HepG2 (cell line): Measurements from ENCODE around the gene ZNF524. TPM values are rescaled to one million over a fixed set of nuclear protein-coding genes. Genes with fewer than 3 reads are reported as not detected.
A peak's percentile ranks its signal among the peaks of the same experiment; 100 is the strongest.

Experiments used
- BCL6 ChIP-seq: IDR thresholded peaks from 2 replicates; pipeline ENCODE4 v1.6.1; 2016; ENCODE audit warnings: missing genetic modification reagents, missing compliant biosample characterization
- CREB3 ChIP-seq: sonication (generic); formaldehyde crosslinking; IDR thresholded peaks from 2 replicates; pipeline ENCODE4 v1.5.0; 2020; ENCODE audit warnings: missing genetic modification reagents
- FIP1L1 ChIP-seq: fragments of 200-400 bp; formaldehyde crosslinking; IDR thresholded peaks from 2 replicates; pipeline ENCODE4 v1.6.1; 2018; ENCODE audit warnings: low read depth, mild to moderate bottlenecking, low read length, moderate library complexity, borderline replicate concordance; ENCODE audit not compliant: insufficient read depth
- FOXJ3 ChIP-seq: sonication (generic); formaldehyde crosslinking; IDR thresholded peaks from 2 replicates; pipeline ENCODE4 v1.4.0; 2020; ENCODE audit warnings: missing genetic modification reagents, mild to moderate bottlenecking, borderline replicate concordance
- FOXK2 ChIP-seq: fragments of 450-650 bp; IDR thresholded peaks from 2 replicates; pipeline ENCODE4 v1.6.1; 2016
- GATAD1 ChIP-seq: IDR thresholded peaks from 2 replicates; pipeline ENCODE4 v1.6.1; 2016; ENCODE audit warnings: missing genetic modification reagents, missing compliant biosample characterization
- HHEX ChIP-seq: IDR thresholded peaks from 2 replicates; pipeline ENCODE4 v1.6.1; 2016; ENCODE audit warnings: control low read depth
- HOXA7 ChIP-seq: sonication (generic); formaldehyde crosslinking; IDR thresholded peaks from 2 replicates; pipeline ENCODE4 v1.8.1; 2022; ENCODE audit warnings: mild to moderate bottlenecking, missing genetic modification reagents, moderate library complexity
- MBD4 ChIP-seq: IDR thresholded peaks from 2 replicates; pipeline ENCODE4 v1.6.1; 2012; ENCODE audit warnings: low read length, inconsistent platforms, borderline replicate concordance
- NAIF1 ChIP-seq: sonication (generic); formaldehyde crosslinking; IDR thresholded peaks from 2 replicates; pipeline ENCODE4 v1.5.0; 2020; ENCODE audit warnings: mild to moderate bottlenecking, missing genetic modification reagents, borderline replicate concordance
- NONO ChIP-seq, 2 experiments: fragments of 450-650 bp in 1 of 2; sonication (generic) in 1 of 2; formaldehyde crosslinking in 1 of 2; IDR thresholded peaks in 1 of 2; conservative IDR thresholded peaks in 1 of 2; 2 replicates each; pipeline versions ENCODE4 v1.6.1 to v1.8.0; 2017 to 2022; ENCODE audit warnings: mild to moderate bottlenecking in 1 of 2, missing genetic modification reagents in 1 of 2, moderate library complexity in 1 of 2
- NPAS2 ChIP-seq: sonication (generic); formaldehyde crosslinking; IDR thresholded peaks from 2 replicates; pipeline ENCODE4 v1.8.0; 2022; ENCODE audit warnings: mild to moderate bottlenecking, missing genetic modification reagents, borderline replicate concordance
- RXRA ChIP-seq: sonication (generic); formaldehyde crosslinking; IDR thresholded peaks from 2 replicates; pipeline ENCODE4 v1.5.1; 2020; ENCODE audit warnings: missing genetic modification reagents
- SALL2 ChIP-seq: sonication (generic); formaldehyde crosslinking; IDR thresholded peaks from 2 replicates; pipeline ENCODE4 v1.8.1; 2023; ENCODE audit warnings: mild to moderate bottlenecking, missing genetic modification reagents, inconsistent platforms
- SMARCE1 ChIP-seq: fragments of 450-650 bp; IDR thresholded peaks from 2 replicates; pipeline ENCODE4 v1.6.1; 2017; ENCODE audit warnings: borderline replicate concordance
- YEATS2 ChIP-seq: sonication (generic); formaldehyde crosslinking; IDR thresholded peaks from 2 replicates; pipeline ENCODE4 v1.4.0; 2020; ENCODE audit warnings: missing genetic modification reagents, borderline replicate concordance
- ZFP36 ChIP-seq: fragments of 150-350 bp; IDR thresholded peaks from 2 replicates; pipeline ENCODE4 v1.6.1; 2018; ENCODE audit warnings: borderline replicate concordance, low read length, low read depth; ENCODE audit not compliant: partially characterized antibody
- ZNF101 ChIP-seq: sonication (generic); formaldehyde crosslinking; IDR thresholded peaks from 2 replicates; pipeline ENCODE4 v1.4.0; 2020; ENCODE audit warnings: mild to moderate bottlenecking, low read depth, missing genetic modification reagents, borderline replicate concordance
- ZNF207 ChIP-seq: fragments of 450-650 bp; IDR thresholded peaks from 2 replicates; pipeline ENCODE4 v1.6.1; 2016; ENCODE audit warnings: antibody characterized with exemption, borderline replicate concordance
- ZNF432 ChIP-seq: sonication (generic); formaldehyde crosslinking; IDR thresholded peaks from 2 replicates; pipeline ENCODE4 v1.5.0; 2020; ENCODE audit warnings: missing genetic modification reagents, mild to moderate bottlenecking, borderline replicate concordance
- ZNF441 ChIP-seq: sonication (generic); formaldehyde crosslinking; IDR thresholded peaks from 2 replicates; pipeline ENCODE4 v1.7.0; 2021; ENCODE audit warnings: missing genetic modification reagents, borderline replicate concordance
- ZNF484 ChIP-seq: sonication (generic); formaldehyde crosslinking; IDR thresholded peaks from 2 replicates; pipeline ENCODE4 v1.5.1; 2020; ENCODE audit warnings: mild to moderate bottlenecking, low read depth, missing genetic modification reagents, borderline replicate concordance
- ZNF614 ChIP-seq: IDR thresholded peaks from 2 replicates; pipeline ENCODE4 v1.6.1; 2018; ENCODE audit warnings: missing biosample characterization, missing genetic modification reagents, inconsistent platforms, borderline replicate concordance
- ZNF652 ChIP-seq: IDR thresholded peaks from 2 replicates; pipeline ENCODE4 v1.6.1; 2016; ENCODE audit warnings: low read depth, borderline replicate concordance
- ZNF703 ChIP-seq: sonication (generic); formaldehyde crosslinking; IDR thresholded peaks from 2 replicates; pipeline ENCODE4 v1.5.1; 2020; ENCODE audit warnings: missing genetic modification reagents, mild to moderate bottlenecking, moderate library complexity, borderline replicate concordance
- polyA plus RNA-seq, 8 experiments: library from polyadenylated mRNA; depleted of rRNA in 3 of 8; stranded (reverse) in 7 of 8; unstranded in 1 of 8; fragments of >200 nt; fragmentation: Illumina TruSeq in 4 of 8; extraction: Trizol in 4 of 8; gene quantifications; 2 replicates each; pipeline versions ENCODE4 v1.2.1 to v1.2.3, GENCODE V29; 2011 to 2016; ENCODE audit warnings: low read depth in 4 of 8, missing spikeins in 1 of 8, mixed read lengths in 1 of 8; ENCODE audit not compliant: insufficient read depth in 1 of 8
- total RNA-seq, 5 experiments: library from RNA; depleted of rRNA; stranded (reverse); fragments of >200 nt; fragmentation: Illumina TruSeq; extraction: Trizol; gene quantifications; 2 replicates each; pipeline ENCODE4 v1.2.3, GENCODE V29; 2016; ENCODE audit warnings: low read depth in 1 of 5
- TF ChIP-seq, protein P1 (sequence below): sonication (generic); formaldehyde crosslinking; conservative IDR thresholded peaks from 2 replicates; pipeline ENCODE4 v1.8.0; 2022; ENCODE audit warnings: low read depth, missing genetic modification reagents
- TF ChIP-seq, protein P2 (sequence below): sonication (generic); formaldehyde crosslinking; IDR thresholded peaks from 2 replicates; pipeline ENCODE4 v1.8.1; 2023; ENCODE audit warnings: mild to moderate bottlenecking, moderate library complexity, missing genetic modification reagents

Gene ZNF524
- total and polyA plus RNA-seq, 2 of the 13 experiments (the other 11 are each of a cell fraction or from before 2014, with no cell fraction given) = 3.2 to 4.6 TPM

GRCh38 chr19:55647732-55648584, 47.9 kb downstream of the ZNF524 start, which contains the start of gene CCDC106 (continued):
- TF ChIP-seq FIP1L1 (no peak; the same call in 1 of the 2 replicates), NPAS2 (no peak), GATAD1 (CRISPR knock-in tag) (peak; percentile 56; the same call in 1 of the 2 replicates), ZFP36 (no peak), NONO (IDR thresholded peaks at IDR 0.05) (no peak), NONO (CRISPR knock-in tag; conservative IDR thresholded peaks at IDR 0.05) (peak; percentile 61; the same call in 1 of the 2 replicates), ZNF614 (0 out of 2 replicates have a peak, but pooled peaks have one; percentile 47), RXRA (peak; percentile 38; the same call in 1 of the 2 replicates), ZNF101 (CRISPR knock-in tag) (no peak), ZNF652 (CRISPR knock-in tag) (no peak), ZNF484 (CRISPR knock-in tag) (no peak), NAIF1 (CRISPR knock-in tag) (no peak), FOXK2 (no peak), CREB3 (CRISPR knock-in tag) (no peak), ZNF441 (no peak), SMARCE1 (no peak), HHEX (CRISPR knock-in tag) (no peak), HOXA7 (CRISPR knock-in tag) (no peak), BCL6 (CRISPR knock-in tag) (peak; percentile 32; the same call in 1 of the 2 replicates), FOXJ3 (CRISPR knock-in tag) (no peak), YEATS2 (CRISPR knock-in tag) (peak; percentile 31; the same call in 1 of the 2 replicates), ZNF703 (CRISPR knock-in tag) (no peak), MBD4 (no peak), ZNF432 (CRISPR knock-in tag) (no peak), ZNF207 (no peak), SALL2 (CRISPR knock-in tag) (no peak; the same call in 1 of the 2 replicates)
- TF ChIP-seq, protein P1, sequence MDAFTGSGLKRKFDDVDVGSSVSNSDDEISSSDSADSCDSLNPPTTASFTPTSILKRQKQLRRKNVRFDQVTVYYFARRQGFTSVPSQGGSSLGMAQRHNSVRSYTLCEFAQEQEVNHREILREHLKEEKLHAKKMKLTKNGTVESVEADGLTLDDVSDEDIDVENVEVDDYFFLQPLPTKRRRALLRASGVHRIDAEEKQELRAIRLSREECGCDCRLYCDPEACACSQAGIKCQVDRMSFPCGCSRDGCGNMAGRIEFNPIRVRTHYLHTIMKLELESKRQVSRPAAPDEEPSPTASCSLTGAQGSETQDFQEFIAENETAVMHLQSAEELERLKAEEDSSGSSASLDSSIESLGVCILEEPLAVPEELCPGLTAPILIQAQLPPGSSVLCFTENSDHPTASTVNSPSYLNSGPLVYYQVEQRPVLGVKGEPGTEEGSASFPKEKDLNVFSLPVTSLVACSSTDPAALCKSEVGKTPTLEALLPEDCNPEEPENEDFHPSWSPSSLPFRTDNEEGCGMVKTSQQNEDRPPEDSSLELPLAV (CRISPR knock-in tag) = 0 out of 2 replicates have a peak, but pooled peaks have one; percentile 19
- TF ChIP-seq, protein P2, sequence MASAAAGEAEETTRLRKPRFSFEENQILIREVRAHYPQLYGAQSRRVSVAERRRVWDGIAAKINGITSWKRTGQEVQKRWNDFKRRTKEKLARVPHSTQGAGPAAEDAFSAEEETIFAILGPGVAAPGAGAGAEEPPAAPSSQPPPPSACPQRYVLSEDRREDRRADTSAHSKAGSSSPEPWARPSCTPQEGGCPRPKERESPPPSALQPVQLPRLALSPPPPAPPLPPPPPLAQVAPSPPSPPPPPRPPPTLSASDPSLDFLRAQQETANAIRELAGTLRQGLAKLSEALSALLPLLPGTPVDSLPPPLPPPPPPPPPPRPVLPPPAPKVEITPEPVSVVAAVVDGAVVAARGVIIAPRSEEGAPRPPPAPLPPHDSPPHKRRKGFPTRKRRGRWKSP (CRISPR knock-in tag) = no peak
